ENCODE measurements around the gene GAREM1.
"Not testable (repeated sequence)": the region's sequence is repeated elsewhere in the genome, so short reads cannot be mapped to it uniquely, and the experiment has no call there.

The GAREM1 gene

GRCh38 chr18:32470714-32471633 lies at the start of gene GAREM1:
Gene GAREM1, minus strand, starts transcription at chr18:32470882. Its CDS starts 454 bp downstream, at chr18:32470428.
- peak; percentile 99 for DNase-seq

- no peak for DNase-seq
These were observed 40.5 kb upstream of the GAREM1 start for GRCh38 chr18:32511147-32511546.

GRCh38 chr18:32509111-32509510 lies 38.4 kb upstream of the GAREM1 start:
- DNase-seq, result no peak

- DNase-seq, result no peak
These were observed 36.4 kb upstream of the GAREM1 start for GRCh38 chr18:32507093-32507492.

GRCh38 chr18:32502014-32502413 lies 31.3 kb upstream of the GAREM1 start:
- no peak for DNase-seq

GRCh38 chr18:32501242-32501641 lies 30.6 kb upstream of the GAREM1 start:
- DNase-seq, result not testable (repeated sequence)

- no peak for DNase-seq
These were observed 12.3 kb upstream of the GAREM1 start for GRCh38 chr18:32483002-32483401.

GRCh38 chr18:32482117-32482516 lies 11.4 kb upstream of the GAREM1 start:
- DNase-seq, result no peak

- DNase-seq, result no peak
These were observed 9.9 kb upstream of the GAREM1 start for GRCh38 chr18:32480581-32480980.

GRCh38 chr18:32478807-32479206 lies 8.1 kb upstream of the GAREM1 start:
- DNase-seq, result no peak

GRCh38 chr18:32478317-32478716 lies 7.6 kb upstream of the GAREM1 start:
- no peak for DNase-seq

- DNase-seq, result no peak
These were observed 5.4 kb upstream of the GAREM1 start for GRCh38 chr18:32476106-32476505.

- DNase-seq, result not testable (repeated sequence)
These were observed 4.4 kb upstream of the GAREM1 start for GRCh38 chr18:32475069-32475468.

- no peak for DNase-seq
These were observed 2.6 kb upstream of the GAREM1 start for GRCh38 chr18:32473325-32473724.

GRCh38 chr18:32472841-32473240 lies 2.2 kb upstream of the GAREM1 start:
- no peak for DNase-seq

- no peak for DNase-seq
These were observed 295 bp downstream of the GAREM1 start for GRCh38 chr18:32470460-32470713.

- peak; percentile 77 for DNase-seq
These were observed 807 bp downstream of the GAREM1 start for GRCh38 chr18:32469691-32470459.

- peak; percentile 54 for DNase-seq
These were observed 1.5 kb downstream of the GAREM1 start for GRCh38 chr18:32469190-32469651.

GRCh38 chr18:32468147-32468845 lies 2.4 kb downstream of the GAREM1 start:
- DNase-seq, result no peak

- no peak for DNase-seq
These were observed 8.9 kb downstream of the GAREM1 start for GRCh38 chr18:32461709-32462272.

- DNase-seq, result no peak
These were observed 10.4 kb downstream of the GAREM1 start for GRCh38 chr18:32460171-32460731.

GRCh38 chr18:32459361-32460101 lies 11.2 kb downstream of the GAREM1 start:
- DNase-seq, result no peak

Data from NCI-H146 (cell line).